Inferior parietal cortex (tissue), 1 donor: ENCODE measurements around the gene ARHGEF17.
A peak's percentile ranks its signal among the peaks of the same experiment; 100 is the strongest.

ENCODE experiments used
- DNase-seq: peaks from one replicate; pipeline ENCODE4 v3.0.0-alpha.2; 2016; ENCODE audit errors: extremely low spot score

ARHGEF17 gene

GRCh38 chr11:73406131-73406530 is 98.1 kb downstream of the ARHGEF17 start:
- no peak for DNase-seq

GRCh38 chr11:73406619-73407018 is 98.5 kb downstream of the ARHGEF17 start:
- DNase-seq = no peak

GRCh38 chr11:73409431-73409830 is 101.4 kb downstream of the ARHGEF17 start:
- DNase-seq = no peak

- no peak for DNase-seq
Observed at GRCh38 chr11:73410627-73411026, 102.6 kb downstream of the ARHGEF17 start.

- no peak for DNase-seq
Observed at GRCh38 chr11:73411031-73411430, 103.0 kb downstream of the ARHGEF17 start.

GRCh38 chr11:73412308-73412707 is 104.2 kb downstream of the ARHGEF17 start:
- peak; percentile 26 for DNase-seq

GRCh38 chr11:73413256-73413655 is 105.2 kb downstream of the ARHGEF17 start:
- DNase-seq = no peak

- DNase-seq = peak; percentile 78
Observed at GRCh38 chr11:73414977-73415651, 107.0 kb downstream of the ARHGEF17 start.

GRCh38 chr11:73415854-73416615 is 108.0 kb downstream of the ARHGEF17 start:
- DNase-seq = no peak

GRCh38 chr11:73416786-73417185 is 108.7 kb downstream of the ARHGEF17 start:
- DNase-seq = no peak
